H1 (cell line): ENCODE measurements around the gene CHRNA1. TPM values are rescaled to one million over a fixed set of nuclear protein-coding genes. Genes with fewer than 3 reads are reported as not detected.

ENCODE experiments used
- CTCF ChIA-PET: fragments of 300-600 bp; sonication (Branson Sonifier 250); formaldehyde crosslinking; loops from one replicate; lab custom pipeline; 2021; ENCODE audit not compliant: partially characterized antibody; lab: Charles Lee
- POLR2A ChIA-PET: fragments of 300-600 bp; sonication (Branson Sonifier 250); formaldehyde crosslinking; loops from one replicate; lab custom pipeline; 2021; ENCODE audit warnings: inconsistent platforms; ENCODE audit not compliant: partially characterized antibody; lab: Charles Lee
- DNase-seq, 2 experiments: peaks; one replicate each; pipeline versions ENCODE4 v3.0.0 to v3.0.0-alpha.2; 2010 to 2022; ENCODE audit warnings: low spot score in 2 of 2, low read depth in 1 of 2, mixed read lengths in 1 of 2
- FAIRE-seq: peaks from 2 replicates; lab custom pipeline; 2011; peaks lifted over from hg19 to GRCh38; lab: Jason Lieb, UNC
- H2AFZ ChIP-seq: 2 replicates; pipeline ENCODE4 v1.8.1; 2012; ENCODE audit warnings: low read length, inconsistent platforms
- H2AK5ac ChIP-seq: 2 replicates; pipeline ENCODE4 v1.6.1; 2013; ENCODE audit warnings: low read depth, low read length
- H2BK120ac ChIP-seq: replicated peaks from 2 replicates; pipeline ENCODE3; 2013; ENCODE audit warnings: low read depth, low read length, inconsistent platforms
- H2BK12ac ChIP-seq: 2 replicates; pipeline ENCODE4 v1.6.1; 2013; ENCODE audit warnings: low read depth, low read length
- H2BK15ac ChIP-seq: 2 replicates; pipeline ENCODE4 v1.6.1; 2013; ENCODE audit warnings: low read length
- H2BK20ac ChIP-seq: 2 replicates; pipeline ENCODE4 v1.6.1; 2013; ENCODE audit warnings: low read length
- H2BK5ac ChIP-seq: 2 replicates; pipeline ENCODE4 v1.6.1; 2013; ENCODE audit warnings: low read depth, low read length
- H3K14ac ChIP-seq: 2 replicates; pipeline ENCODE4 v1.6.1; 2013; ENCODE audit warnings: inconsistent platforms; ENCODE audit not compliant: insufficient read length
- H3K18ac ChIP-seq: 2 replicates; pipeline ENCODE4 v1.6.1; 2013; ENCODE audit warnings: low read length; ENCODE audit errors: extremely low read depth
- H3K23ac ChIP-seq: 2 replicates; pipeline ENCODE4 v1.6.1; 2013; ENCODE audit warnings: inconsistent platforms; ENCODE audit not compliant: insufficient read length
- H3K23me2 ChIP-seq: 2 replicates; pipeline ENCODE4 v1.6.1; 2013; ENCODE audit warnings: low read depth, low read length
- H3K27ac ChIP-seq: 2 replicates; pipeline ENCODE4 v1.6.1; 2011; ENCODE audit warnings: low read depth, low read length, inconsistent platforms
- H3K27me3 ChIP-seq, 4 experiments: replicated peaks in 1 of 4; 1 replicate in 1 of 4; 2 replicates in 3 of 4; pipeline versions ENCODE4 v1.6.1 to v1.8.1; 2011 to 2013; ENCODE audit warnings: low read length in 3 of 4, mild to moderate bottlenecking in 3 of 4, inconsistent platforms in 2 of 4, mixed read lengths in 2 of 4, moderate library complexity in 1 of 4; ENCODE audit not compliant: control insufficient read depth in 3 of 4, insufficient read depth in 3 of 4; ENCODE audit errors: extremely low read depth in 1 of 4
- H3K36me3 ChIP-seq, 4 experiments: 2 replicates each; pipeline versions ENCODE4 v1.6.1 to v1.8.1; 2011 to 2013; ENCODE audit warnings: mild to moderate bottlenecking in 4 of 4, low read length in 3 of 4, moderate library complexity in 2 of 4, control low read depth in 1 of 4, inconsistent platforms in 1 of 4; ENCODE audit not compliant: insufficient read depth in 4 of 4, control insufficient read depth in 2 of 4
- H3K4ac ChIP-seq: replicated peaks from 2 replicates; pipeline ENCODE3; 2013; ENCODE audit warnings: low read length, low read depth, mixed read lengths, inconsistent platforms; ENCODE audit not compliant: insufficient read length
- H3K4me1 ChIP-seq, 4 experiments: replicated peaks in 1 of 4; 1 replicate in 1 of 4; 2 replicates in 3 of 4; pipeline versions ENCODE4 v1.6.1 to v1.8.1; 2011 to 2013; ENCODE audit warnings: low read length in 3 of 4, inconsistent platforms in 2 of 4, mixed read lengths in 1 of 4; ENCODE audit not compliant: insufficient read depth in 4 of 4, control insufficient read depth in 3 of 4
- H3K4me2 ChIP-seq, 2 experiments: 2 replicates each; pipeline versions ENCODE4 v1.6.1 to v1.8.1; 2011 to 2013; ENCODE audit warnings: low read depth in 2 of 2, low read length in 2 of 2, control low read depth in 1 of 2, inconsistent platforms in 1 of 2, mild to moderate bottlenecking in 1 of 2; ENCODE audit not compliant: insufficient read depth in 1 of 2
- H3K4me3 ChIP-seq, 4 experiments: fragments of 200-600, 300-600 bp in 1 of 4; sonication (generic), shearing (Covaris generic), sonication (Bioruptor Twin) in 1 of 4; 2 replicates each; pipeline versions ENCODE4 v1.5.1 to v1.8.1; 2011 to 2016; ENCODE audit warnings: low read length in 4 of 4, low read depth in 3 of 4, control low read depth in 2 of 4, inconsistent platforms in 2 of 4, mild to moderate bottlenecking in 2 of 4, mixed read lengths in 1 of 4, moderate library complexity in 1 of 4; ENCODE audit not compliant: insufficient read depth in 2 of 4; ENCODE audit errors: extremely low read depth in 1 of 4
- H3K56ac ChIP-seq: replicated peaks from 2 replicates; pipeline ENCODE3; 2013; ENCODE audit warnings: low read depth, mild to moderate bottlenecking, mixed read lengths, low read length, inconsistent platforms; ENCODE audit not compliant: insufficient read length
- H3K79me1 ChIP-seq: 2 replicates; pipeline ENCODE4 v1.6.1; 2013; ENCODE audit warnings: low read depth, low read length, control low read depth
- H3K79me2 ChIP-seq, 2 experiments: 2 replicates each; pipeline versions ENCODE4 v1.6.1 to v1.8.1; 2012 to 2013; ENCODE audit warnings: low read length in 2 of 2, mild to moderate bottlenecking in 2 of 2, inconsistent platforms in 1 of 2; ENCODE audit not compliant: insufficient read depth in 2 of 2, control insufficient read depth in 1 of 2
- H3K9ac ChIP-seq, 4 experiments: replicated peaks in 1 of 4; 1 replicate in 1 of 4; 2 replicates in 3 of 4; pipeline versions ENCODE4 v1.6.1 to v1.8.1; 2011 to 2013; ENCODE audit warnings: low read depth in 3 of 4, low read length in 3 of 4, control low read depth in 2 of 4, mild to moderate bottlenecking in 2 of 4, moderate library complexity in 2 of 4, inconsistent platforms in 1 of 4; ENCODE audit errors: extremely low read depth in 1 of 4
- H3K9me3 ChIP-seq, 2 experiments: 2 replicates each; pipeline versions ENCODE4 v1.6.1 to v1.8.1; 2012 to 2013; ENCODE audit warnings: mild to moderate bottlenecking in 2 of 2, moderate library complexity in 2 of 2, control low read depth in 1 of 2, inconsistent platforms in 1 of 2, low read depth in 1 of 2, low read length in 1 of 2, mixed read lengths in 1 of 2; ENCODE audit not compliant: insufficient read depth in 2 of 2
- H4K20me1 ChIP-seq, 2 experiments: replicated peaks in 1 of 2; 2 replicates each; pipeline versions ENCODE3 to v1.8.1; 2011 to 2013; ENCODE audit warnings: inconsistent platforms in 2 of 2, low read length in 2 of 2, mild to moderate bottlenecking in 1 of 2; ENCODE audit not compliant: insufficient read depth in 2 of 2, control insufficient read depth in 1 of 2
- H4K5ac ChIP-seq: 2 replicates; pipeline ENCODE4 v1.6.1; 2013; ENCODE audit warnings: low read length, low read depth, mixed read lengths, inconsistent platforms; ENCODE audit not compliant: insufficient read length
- H4K8ac ChIP-seq: 2 replicates; pipeline ENCODE4 v1.8.0; 2013; ENCODE audit warnings: mild to moderate bottlenecking, moderate library complexity, low read length, inconsistent platforms; ENCODE audit not compliant: insufficient read depth; ENCODE audit errors: extremely low read depth
- H4K91ac ChIP-seq: replicated peaks from 2 replicates; pipeline ENCODE3; 2013; ENCODE audit warnings: low read length, mixed read lengths, inconsistent platforms; ENCODE audit not compliant: insufficient read length
- ASH2L ChIP-seq: fragments of 200-600, 300-600 bp; sonication (generic); IDR thresholded peaks from one replicate; pipeline ENCODE4 v1.7.1; 2017; ENCODE audit warnings: low read length
- CHD2 ChIP-seq: IDR thresholded peaks from 2 replicates; pipeline ENCODE4 v1.6.1; 2012; ENCODE audit warnings: low read length, improper control_type of control experiment
- CTBP2 ChIP-seq: IDR thresholded peaks from 2 replicates; pipeline ENCODE4 v1.7.0; 2011; ENCODE audit warnings: borderline replicate concordance, mild to moderate bottlenecking, moderate library complexity, mixed read lengths, low read length; ENCODE audit not compliant: insufficient read depth, insufficient read length
- CTCF ChIP-seq, 3 experiments: IDR thresholded peaks; 1 replicate in 2 of 3; 2 replicates in 1 of 3; pipeline versions ENCODE4 v1.5.1 to v1.6.1; 2011; ENCODE audit warnings: low read length in 3 of 3, mild to moderate bottlenecking in 3 of 3, inconsistent platforms in 2 of 3, low read depth in 1 of 3, moderate library complexity in 1 of 3; ENCODE audit not compliant: insufficient read depth in 1 of 3; ENCODE audit errors: control extremely low read depth in 1 of 3
- GABPA ChIP-seq: IDR thresholded peaks from 2 replicates; pipeline ENCODE4 v1.6.1; 2011; ENCODE audit warnings: mild to moderate bottlenecking, low read length, moderate library complexity, borderline replicate concordance; ENCODE audit not compliant: insufficient read depth
- KDM5A ChIP-seq: fragments of 200-600 bp; IDR thresholded peaks from 2 replicates; pipeline ENCODE4 v1.7.1; 2012; ENCODE audit warnings: mild to moderate bottlenecking, low read length, inconsistent platforms, mixed read lengths
- PHF8 ChIP-seq: fragments of 200-600 bp; sonication (generic); conservative IDR thresholded peaks from 2 replicates; pipeline ENCODE4 v1.7.1; 2012; ENCODE audit warnings: low read depth, mild to moderate bottlenecking, inconsistent platforms, low read length, moderate library complexity
- RBBP5 ChIP-seq: IDR thresholded peaks from 2 replicates; pipeline ENCODE4 v1.7.1; 2012; ENCODE audit warnings: low read depth, mild to moderate bottlenecking, inconsistent platforms, low read length, moderate library complexity, borderline replicate concordance
- SIN3A ChIP-seq, 2 experiments: IDR thresholded peaks in 1 of 2; conservative IDR thresholded peaks in 1 of 2; 2 replicates each; pipeline ENCODE4 v1.6.1; 2011 to 2012; ENCODE audit warnings: low read length in 2 of 2, improper control_type of control experiment in 1 of 2, low read depth in 1 of 2, mild to moderate bottlenecking in 1 of 2
- YY1 ChIP-seq: IDR thresholded peaks from 2 replicates; pipeline ENCODE4 v1.6.1; 2011; ENCODE audit warnings: low read depth, mild to moderate bottlenecking, low read length
- whole genome bisulfite sequencing, 2 experiments: shearing (Covaris generic) in 1 of 2; methylation state at CpG; one replicate each; pipeline versions ENCODE4 v1.1.6 to v1.1.7; 2013 to 2015; ENCODE audit warnings: low lambda C conversion rate in 2 of 2, mixed read lengths in 2 of 2, inconsistent platforms in 1 of 2, low coverage in 1 of 2, missing lambda C conversion rate in 1 of 2; ENCODE audit not compliant: insufficient replicate concordance in 2 of 2, insufficient coverage in 1 of 2, insufficient read length in 1 of 2; ENCODE audit errors: extremely low coverage in 1 of 2, missing lambda C conversion rate in 1 of 2; 5-methylcytosine and 5-hydroxymethylcytosine counted together
- polyA plus RNA-seq, 7 experiments: library from polyadenylated mRNA; depleted of rRNA in 3 of 7; stranded (reverse) in 5 of 7; unstranded in 2 of 7; fragments of >200 nt in 5 of 7; fragments of 200-250 nt in 2 of 7; gene quantifications; 1 replicate in 5 of 7; 2 replicates in 1 of 7; 4 replicates in 1 of 7; pipeline versions ENCODE4 v1.2.1 to v1.2.3, GENCODE V29; 2011 to 2013; ENCODE audit warnings: missing spikeins in 2 of 7, mixed read lengths in 2 of 7
- total RNA-seq: library from RNA; stranded (reverse); fragmentation: NEBNext Ultra II Directional; extraction: Animal tissue kit (Norgen Biotek cat#: 25700); gene quantifications from 2 replicates; pipeline ENCODE4 v1.2.1, GENCODE V29; 2021

Gene CHRNA1
- total and polyA plus RNA-seq, 2 of the 8 experiments (the other 6 are each of a cell fraction or from before 2014, with no cell fraction given) = 0.11 to 0.15 TPM

GRCh38 chr2:174780191-174780840, 16.0 kb upstream of the CHRNA1 start:
- H2AK5ac ChIP-seq = no peak overlapping the region
- H3K14ac ChIP-seq = no peak overlapping the region
- no peaks in the 10 kb centered on the region for H3K79me2 ChIP-seq
- no peak overlapping the region for H3K4me2 ChIP-seq
- no peak overlapping the region for H4K5ac ChIP-seq
- CTCF ChIA-PET = interaction anchor here (0.9 to 12.2 kb wide), 12 partner anchors 9 to 209 kb away, joined by 3 to 249 read pairs (median 4); no protein-coding TSS in a partner anchor
- H3K27ac ChIP-seq = no peak overlapping the region
- no peaks in the 10 kb centered on the region for H4K20me1 ChIP-seq
- no peak overlapping the region for H3K9ac ChIP-seq
- peaks cover 0 to 15% (median 4%) of the 10 kb centered on the region in 4 experiments for H3K4me1 ChIP-seq
- 0 out of 2 replicates have a peak overlapping the region, but pooled peaks have one; percentile 13 for H2BK12ac ChIP-seq
- H3K27me3 ChIP-seq = no peaks in the 10 kb centered on the region
- peak overlapping the region; percentile 2 for H2BK120ac ChIP-seq
- H2AFZ ChIP-seq = no peak overlapping the region
- H2BK5ac ChIP-seq = no peak overlapping the region
- no peaks in the 10 kb centered on the region for H3K36me3 ChIP-seq
- H3K4ac ChIP-seq = no peak overlapping the region
- DNase-seq = no peak
- no peak overlapping the region for H2BK15ac ChIP-seq
- FAIRE-seq = no peak
- no peak overlapping the region for H2BK20ac ChIP-seq
- H3K23me2 ChIP-seq = no peaks in the 10 kb centered on the region
- H4K91ac ChIP-seq = no peak overlapping the region
- H3K18ac ChIP-seq = peak overlapping the region; percentile 9; the same call in 1 of the 2 replicates
- WGBS, 2 experiments = 92% methylated on average over 5 of the region's 5 CpGs; no CpG with 5 or more reads in 1 of the 2 experiments
- POLR2A ChIA-PET = interaction anchor here (1.2 to 5.4 kb wide), 3 partner anchors 8 to 11 kb away, joined by 3 to 50 read pairs (median 5); no protein-coding TSS in a partner anchor
- H4K8ac ChIP-seq = no peak overlapping the region
- H3K79me1 ChIP-seq = no peaks in the 10 kb centered on the region
- no peak overlapping the region for H3K56ac ChIP-seq
- H3K23ac ChIP-seq = no peak overlapping the region
- H3K4me3 ChIP-seq = no peak overlapping the region
- H3K9me3 ChIP-seq = no peaks in the 10 kb centered on the region
- TF ChIP-seq ASH2L (no peak), CHD2 (no peak), KDM5A (no peak), CTBP2 (no peak), CTCF (IDR thresholded peaks at IDR 0.05; ENCODE audit: control extremely low read depth in 1 of 3, insufficient read depth in 1 of 3, low read depth in 1 of 3, low read length in 3 of 3) (no peak), PHF8 (no peak), RBBP5 (no peak), YY1 (no peak), SIN3A (conservative IDR thresholded peaks at IDR 0.05 in 1 of 2, IDR thresholded peaks at IDR 0.05 in 1 of 2; ENCODE audit: low read depth in 1 of 2, low read length in 2 of 2) (no peak), GABPA (no peak)
